Activated CD4-positive, alpha-beta T cell treated with anti-CD3 and anti-CD28 coated beads, Interleukin-2, Interleukin-6, amounts not matched to agents 100 ng/mL and 50 ng/mL, durations not matched to agents 16 hours and 8 hours (primary cell): ENCODE measurements around the gene TLE2.

Experiments
- DNase-seq: peaks from one replicate; pipeline ENCODE4 v3.0.0-alpha.2; 2020

TLE2 gene

DNA sequence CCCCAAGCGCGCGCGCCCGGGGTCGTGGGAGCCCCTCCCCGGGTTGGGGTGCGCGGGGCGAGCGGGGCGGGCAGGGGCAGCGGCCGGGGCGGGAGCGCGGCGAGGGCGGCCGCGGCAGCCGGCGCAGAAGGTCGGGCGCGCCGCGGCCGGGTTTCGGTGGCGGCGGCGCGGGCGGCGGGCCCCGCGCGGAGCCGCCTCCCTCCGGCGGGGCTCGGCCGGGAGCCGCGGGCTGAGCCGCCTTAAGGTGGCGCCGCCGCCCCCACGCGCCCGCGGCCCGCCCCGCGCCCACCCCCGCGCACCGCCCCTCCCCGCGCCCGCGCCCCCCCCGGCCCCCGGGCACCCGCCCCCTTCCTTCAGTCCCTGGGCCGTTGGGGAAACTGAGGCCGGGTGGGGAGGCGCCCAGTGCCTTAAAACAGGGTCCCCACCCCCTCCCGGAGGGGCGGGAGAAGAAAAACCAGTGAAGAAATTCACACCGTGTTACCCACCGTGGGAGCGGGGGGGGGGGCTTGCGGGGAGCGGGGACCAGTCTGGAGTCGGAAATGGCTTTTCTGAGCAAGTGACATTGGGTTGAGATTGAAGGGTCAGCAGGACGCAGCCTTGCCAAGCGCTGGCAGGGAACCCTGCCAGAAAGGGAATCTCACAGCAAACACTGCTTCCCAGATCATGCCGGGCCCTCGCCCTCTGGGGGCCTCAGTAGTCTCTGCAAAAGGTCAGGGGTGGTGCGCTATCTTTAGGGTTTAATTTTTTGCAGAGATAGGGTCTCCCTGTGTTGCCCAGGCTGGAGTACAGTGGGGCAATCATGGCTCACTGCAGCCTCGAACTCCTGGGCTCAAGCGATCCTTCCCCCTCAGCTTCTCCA, at the start of gene TLE2:
Gene TLE2 (minus strand): TSS at position 216 of the 859 bp plus-strand sequence. CDS start 376 bp downstream, outside the sequence.
- DNase-seq, result no peak

DNA sequence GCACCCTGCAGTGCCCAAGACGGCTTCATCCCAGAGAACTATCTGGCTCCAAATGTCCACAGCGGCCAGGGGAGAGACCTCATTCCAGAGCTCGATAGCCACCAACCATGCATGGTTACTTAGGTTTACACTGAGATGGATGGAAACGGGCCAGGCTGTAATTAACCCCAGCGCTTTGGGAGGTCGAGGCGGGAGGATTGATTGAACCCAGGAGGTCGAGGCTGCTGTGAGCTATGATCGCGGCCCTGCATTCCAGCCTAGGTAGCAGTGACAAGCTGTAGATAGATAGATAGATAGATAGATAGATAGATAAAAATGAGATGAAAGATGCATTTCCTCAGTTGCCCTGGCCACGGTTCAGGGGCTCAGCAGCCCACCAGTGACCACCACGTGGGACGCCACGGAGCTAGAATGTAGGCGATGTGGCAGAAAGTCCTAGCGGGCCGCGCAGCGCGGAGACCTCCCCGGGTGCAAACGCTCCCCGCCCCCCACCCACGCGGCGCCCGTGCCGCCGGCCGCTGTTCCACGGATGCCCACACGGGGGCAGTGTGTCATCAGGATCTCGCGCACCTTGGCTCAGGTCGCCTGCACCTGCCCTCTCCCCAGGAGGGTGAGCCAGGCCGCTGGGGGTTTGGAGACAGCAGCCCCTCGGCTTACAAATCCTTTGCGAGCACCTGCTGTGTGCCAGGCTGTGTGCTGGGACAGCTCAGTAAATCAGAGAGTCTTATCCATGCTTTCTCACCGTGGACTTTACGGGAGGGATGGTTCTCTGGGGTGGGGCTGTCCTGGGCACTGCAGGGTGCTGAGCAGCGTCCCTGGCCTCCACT, 46.7 kb upstream of the TLE2 start:
- peak; percentile 79 for DNase-seq

GRCh38 chr19:3073931-3074595, 45.0 kb upstream of the TLE2 start:
- DNase-seq, result no peak

- no peak for DNase-seq
These were observed 44.1 kb upstream of the TLE2 start for GRCh38 chr19:3073159-3073563.

- DNase-seq, result no peak
These were observed 42.7 kb upstream of the TLE2 start for GRCh38 chr19:3071768-3072167.

DNA sequence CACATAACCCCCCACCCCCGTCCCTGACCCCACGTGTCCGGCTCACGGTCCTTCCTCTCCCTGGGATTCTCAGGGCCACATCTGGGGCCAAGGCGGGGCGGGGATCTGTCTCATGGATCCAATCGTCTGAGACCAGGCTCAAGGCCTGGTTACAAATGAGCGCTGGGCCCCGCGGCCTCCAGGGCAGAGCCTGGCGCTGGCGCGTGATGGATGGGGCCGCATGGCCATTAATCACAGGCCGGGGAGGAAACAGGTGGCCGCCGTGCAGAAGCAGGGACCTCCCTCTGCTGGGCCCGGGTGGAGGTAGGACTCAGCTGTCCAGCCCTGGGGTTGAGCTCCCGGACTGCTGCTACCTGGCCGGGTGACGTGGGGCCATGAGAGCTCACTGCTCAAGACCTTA, 39.0 kb upstream of the TLE2 start:
- no peak for DNase-seq

GRCh38 chr19:3067563-3067962, 38.5 kb upstream of the TLE2 start:
- no peak for DNase-seq

- no peak for DNase-seq
These were observed 37.5 kb upstream of the TLE2 start for GRCh38 chr19:3066482-3067049.

DNA sequence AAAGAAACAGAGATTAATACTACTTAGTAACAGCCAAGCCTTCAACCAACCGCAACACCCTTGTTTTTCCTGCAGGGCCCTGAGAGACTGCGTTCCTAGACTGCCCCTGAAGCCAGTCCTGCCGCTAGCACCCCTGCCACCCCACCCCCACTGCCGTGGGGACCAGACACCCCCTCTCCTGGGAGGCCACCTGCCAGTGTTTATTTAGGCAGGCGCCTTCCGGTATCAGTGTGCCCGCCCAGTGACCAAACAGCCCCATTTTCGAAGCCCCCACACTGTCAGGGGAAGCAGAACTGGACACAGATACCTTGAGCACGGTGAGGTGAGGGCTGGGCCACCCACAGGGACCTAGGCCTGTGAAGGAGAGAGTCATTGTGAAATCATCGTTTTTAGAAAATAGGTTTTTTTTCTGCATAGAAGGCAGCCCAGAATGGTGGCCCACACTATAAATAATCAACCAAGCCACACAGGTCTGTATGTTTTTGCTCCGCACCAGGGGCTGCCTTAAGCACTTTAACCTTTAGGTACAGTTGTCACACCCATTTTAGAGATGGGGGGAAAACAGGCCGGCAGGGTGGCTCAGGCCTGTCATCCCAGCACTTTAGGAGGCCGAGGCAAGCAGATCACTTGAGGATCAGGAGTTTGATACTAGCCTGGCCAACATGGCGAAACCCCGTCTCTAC, 36.7 kb upstream of the TLE2 start:
- DNase-seq, result no peak

DNA sequence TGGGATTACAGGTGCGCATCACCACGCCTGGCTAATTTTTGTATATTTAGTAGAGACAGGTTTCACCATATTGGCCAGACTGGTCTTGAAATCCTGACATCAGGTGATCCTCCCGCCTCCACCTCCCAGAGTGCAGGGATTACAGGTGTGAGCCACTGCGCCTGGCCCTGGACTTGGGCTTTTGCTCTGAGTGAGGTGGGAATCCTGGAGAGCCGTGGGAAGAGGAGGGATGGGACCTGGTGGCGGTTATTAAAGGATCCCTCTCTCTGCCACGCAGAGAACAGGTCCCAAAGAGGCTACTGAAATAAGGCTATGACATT, 34.9 kb upstream of the TLE2 start:
- DNase-seq, result no peak

DNA sequence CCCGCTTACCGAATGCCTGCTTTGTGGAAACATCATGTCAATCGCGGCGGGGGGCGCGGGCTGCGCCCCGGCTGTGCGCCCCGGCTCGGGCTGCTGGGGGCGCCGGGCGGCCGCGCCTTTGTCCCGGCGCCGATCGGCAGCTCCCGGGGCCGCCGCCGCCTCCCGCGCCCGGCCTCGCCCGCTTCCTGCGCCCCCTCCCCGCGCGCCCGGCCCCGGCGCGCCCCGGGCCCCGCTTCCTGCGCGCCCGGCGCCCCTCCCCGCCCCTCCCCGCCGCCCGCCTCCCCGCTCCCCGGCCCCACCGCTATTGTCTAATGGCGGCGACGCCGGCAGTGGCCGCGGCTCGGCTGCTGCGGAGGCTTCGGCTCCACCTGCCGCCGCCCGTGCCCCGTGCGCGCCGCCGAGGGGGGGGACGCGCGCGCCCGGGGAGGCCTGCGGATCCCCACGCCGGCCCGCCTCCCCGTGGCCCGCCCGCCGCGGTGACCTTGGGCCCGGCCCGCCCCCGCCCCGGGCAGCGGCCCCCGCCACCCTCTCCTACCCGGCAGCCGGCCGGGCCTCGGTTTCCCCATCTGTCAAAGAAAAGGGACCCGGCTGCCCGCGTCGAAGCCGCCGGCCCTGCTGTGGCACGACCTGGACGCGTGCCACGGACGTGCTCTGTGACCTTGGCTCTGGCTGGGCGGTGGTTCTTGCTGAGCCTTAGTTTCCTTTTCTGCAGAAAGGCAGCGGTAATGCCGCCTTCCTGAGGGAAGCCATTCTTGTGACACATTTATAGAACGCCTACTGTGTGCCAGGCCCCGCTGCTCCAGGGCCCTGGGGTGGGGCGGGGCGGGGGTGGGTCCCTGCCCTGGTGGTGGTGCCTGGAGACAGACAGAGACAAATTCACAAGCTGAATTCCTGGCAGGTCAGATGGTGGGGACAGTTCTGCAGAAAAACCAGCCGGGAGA, 33.4 kb upstream of the TLE2 start, which contains the start of gene TLE5:
Gene TLE5 (minus strand): TSS at position 331 of the 941 bp plus-strand sequence. CDS start 295 bp downstream, at position 36.
- peak; percentile 73 for DNase-seq

GRCh38 chr19:3061182-3062161, 32.4 kb upstream of the TLE2 start:
- DNase-seq, result peak; percentile 66

DNA sequence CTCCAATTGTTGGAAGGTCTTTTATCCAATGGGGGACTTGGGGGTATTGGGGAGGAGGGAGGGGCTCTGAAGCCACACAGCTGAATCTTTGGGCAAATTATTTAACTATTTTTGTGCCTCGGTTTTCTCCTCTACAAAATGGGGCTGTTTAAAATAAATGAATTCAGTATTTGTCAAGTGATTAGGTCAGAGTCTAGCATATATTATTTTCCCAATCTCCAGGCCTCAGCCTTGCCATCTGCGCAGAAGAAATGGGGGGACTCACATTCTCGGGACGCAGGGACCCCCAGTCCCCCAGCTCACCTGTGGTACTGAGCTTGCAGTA, 31.7 kb upstream of the TLE2 start:
- DNase-seq, result no peak

- no peak for DNase-seq
These were observed 30.6 kb upstream of the TLE2 start for GRCh38 chr19:3059653-3060052.

DNA sequence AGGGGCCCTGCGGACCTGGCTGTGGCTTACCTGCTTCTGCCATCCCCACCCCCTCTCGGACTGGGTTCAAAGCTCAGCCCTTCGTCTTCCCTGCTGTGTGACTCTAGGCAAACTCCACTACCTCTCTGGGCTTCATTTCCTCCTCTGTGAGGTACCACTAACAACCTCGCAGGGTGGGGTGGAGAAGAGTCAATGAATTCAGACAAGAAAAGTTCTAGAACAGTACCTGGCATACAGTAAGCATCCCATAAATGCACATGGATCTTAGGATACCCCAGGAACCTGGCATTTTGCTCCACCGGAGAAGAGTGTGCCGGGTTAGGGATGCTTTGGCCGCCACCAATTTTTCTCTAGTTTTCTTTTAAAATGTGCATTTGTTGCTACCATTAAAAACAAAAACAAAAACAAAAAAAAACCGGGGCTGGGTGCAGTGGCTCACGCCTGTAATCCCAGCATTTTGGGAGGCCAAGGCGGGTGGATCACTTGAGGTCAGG, 29.8 kb upstream of the TLE2 start:
- no peak for DNase-seq

DNA sequence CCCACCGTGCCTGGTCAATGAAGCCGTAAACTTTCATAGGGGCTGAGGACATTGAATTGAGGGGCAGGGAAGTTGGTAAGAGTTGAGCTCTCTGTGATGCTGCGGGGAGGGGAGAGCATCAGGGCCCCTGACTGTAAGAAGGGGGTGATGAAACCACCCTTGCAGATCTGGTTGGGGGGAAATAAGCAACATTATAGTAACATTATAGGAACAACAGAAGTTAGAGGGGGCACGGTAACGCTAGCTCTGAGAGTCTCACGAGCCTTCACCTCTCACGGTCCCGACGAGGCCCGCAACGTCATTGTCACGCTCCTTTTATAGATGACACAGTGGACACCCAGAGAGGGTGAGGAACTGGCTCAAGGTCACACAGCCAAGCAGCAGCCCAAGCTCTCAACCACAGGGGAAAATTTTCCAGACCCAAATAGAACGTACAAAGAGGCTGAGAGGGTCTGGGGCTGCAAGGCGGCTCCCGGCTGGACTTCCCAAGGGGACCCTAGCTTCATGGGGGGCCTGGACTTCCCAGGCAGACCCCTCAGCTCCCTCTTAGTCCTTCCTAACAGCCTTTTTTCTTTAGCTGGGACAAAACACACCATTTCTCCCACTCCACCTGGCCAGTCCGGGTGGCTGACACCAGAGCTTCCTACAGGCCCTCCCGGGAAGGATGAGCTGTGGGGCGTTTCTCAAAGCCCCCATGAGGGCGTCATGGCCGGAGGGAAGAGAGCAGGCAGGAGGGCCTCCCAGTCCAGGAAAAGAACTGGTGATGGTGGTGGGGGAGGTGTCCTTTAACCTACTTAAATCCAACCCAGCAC, 29.1 kb upstream of the TLE2 start:
- DNase-seq, result no peak

- no peak for DNase-seq
These were observed 28.2 kb upstream of the TLE2 start for GRCh38 chr19:3057275-3057714.

GRCh38 chr19:3056417-3057088, 27.5 kb upstream of the TLE2 start:
- no peak for DNase-seq
